H1 (cell line): Measurements from ENCODE around the gene AAK1. TPM values are rescaled to one million over a fixed set of nuclear protein-coding genes. Genes with fewer than 3 reads are reported as not detected.

ENCODE experiments used
- CTCF ChIA-PET: fragments of 300-600 bp; sonication (Branson Sonifier 250); formaldehyde crosslinking; loops from one replicate; lab custom pipeline; 2021; ENCODE audit not compliant: partially characterized antibody; lab: Charles Lee
- POLR2A ChIA-PET: fragments of 300-600 bp; sonication (Branson Sonifier 250); formaldehyde crosslinking; loops from one replicate; lab custom pipeline; 2021; ENCODE audit warnings: inconsistent platforms; ENCODE audit not compliant: partially characterized antibody; lab: Charles Lee
- DNase-seq, 2 experiments: peaks; one replicate each; pipeline versions ENCODE4 v3.0.0 to v3.0.0-alpha.2; 2010 to 2022; ENCODE audit warnings: low spot score in 2 of 2, low read depth in 1 of 2, mixed read lengths in 1 of 2
- FAIRE-seq: peaks from 2 replicates; lab custom pipeline; 2011; peaks lifted over from hg19 to GRCh38; lab: Jason Lieb, UNC
- H2AFZ ChIP-seq: 2 replicates; pipeline ENCODE4 v1.8.1; 2012; ENCODE audit warnings: low read length, inconsistent platforms
- H2AK5ac ChIP-seq: 2 replicates; pipeline ENCODE4 v1.6.1; 2013; ENCODE audit warnings: low read depth, low read length
- H2BK120ac ChIP-seq: replicated peaks from 2 replicates; pipeline ENCODE3; 2013; ENCODE audit warnings: low read depth, low read length, inconsistent platforms
- H2BK12ac ChIP-seq: 2 replicates; pipeline ENCODE4 v1.6.1; 2013; ENCODE audit warnings: low read depth, low read length
- H2BK15ac ChIP-seq: 2 replicates; pipeline ENCODE4 v1.6.1; 2013; ENCODE audit warnings: low read length
- H2BK20ac ChIP-seq: 2 replicates; pipeline ENCODE4 v1.6.1; 2013; ENCODE audit warnings: low read length
- H2BK5ac ChIP-seq: 2 replicates; pipeline ENCODE4 v1.6.1; 2013; ENCODE audit warnings: low read depth, low read length
- H3K14ac ChIP-seq: 2 replicates; pipeline ENCODE4 v1.6.1; 2013; ENCODE audit warnings: inconsistent platforms; ENCODE audit not compliant: insufficient read length
- H3K18ac ChIP-seq: 2 replicates; pipeline ENCODE4 v1.6.1; 2013; ENCODE audit warnings: low read length; ENCODE audit errors: extremely low read depth
- H3K23ac ChIP-seq: 2 replicates; pipeline ENCODE4 v1.6.1; 2013; ENCODE audit warnings: inconsistent platforms; ENCODE audit not compliant: insufficient read length
- H3K23me2 ChIP-seq: 2 replicates; pipeline ENCODE4 v1.6.1; 2013; ENCODE audit warnings: low read depth, low read length
- H3K27ac ChIP-seq: 2 replicates; pipeline ENCODE4 v1.6.1; 2011; ENCODE audit warnings: low read depth, low read length, inconsistent platforms
- H3K27me3 ChIP-seq, 4 experiments: replicated peaks in 1 of 4; 1 replicate in 1 of 4; 2 replicates in 3 of 4; pipeline versions ENCODE4 v1.6.1 to v1.8.1; 2011 to 2013; ENCODE audit warnings: low read length in 3 of 4, mild to moderate bottlenecking in 3 of 4, inconsistent platforms in 2 of 4, mixed read lengths in 2 of 4, moderate library complexity in 1 of 4; ENCODE audit not compliant: control insufficient read depth in 3 of 4, insufficient read depth in 3 of 4; ENCODE audit errors: extremely low read depth in 1 of 4
- H3K36me3 ChIP-seq, 4 experiments: 2 replicates each; pipeline versions ENCODE4 v1.6.1 to v1.8.1; 2011 to 2013; ENCODE audit warnings: mild to moderate bottlenecking in 4 of 4, low read length in 3 of 4, moderate library complexity in 2 of 4, control low read depth in 1 of 4, inconsistent platforms in 1 of 4; ENCODE audit not compliant: insufficient read depth in 4 of 4, control insufficient read depth in 2 of 4
- H3K4ac ChIP-seq: replicated peaks from 2 replicates; pipeline ENCODE3; 2013; ENCODE audit warnings: low read length, low read depth, mixed read lengths, inconsistent platforms; ENCODE audit not compliant: insufficient read length
- H3K4me1 ChIP-seq, 4 experiments: replicated peaks in 1 of 4; 1 replicate in 1 of 4; 2 replicates in 3 of 4; pipeline versions ENCODE4 v1.6.1 to v1.8.1; 2011 to 2013; ENCODE audit warnings: low read length in 3 of 4, inconsistent platforms in 2 of 4, mixed read lengths in 1 of 4; ENCODE audit not compliant: insufficient read depth in 4 of 4, control insufficient read depth in 3 of 4
- H3K4me2 ChIP-seq, 2 experiments: 2 replicates each; pipeline versions ENCODE4 v1.6.1 to v1.8.1; 2011 to 2013; ENCODE audit warnings: low read depth in 2 of 2, low read length in 2 of 2, control low read depth in 1 of 2, inconsistent platforms in 1 of 2, mild to moderate bottlenecking in 1 of 2; ENCODE audit not compliant: insufficient read depth in 1 of 2
- H3K4me3 ChIP-seq, 4 experiments: fragments of 200-600, 300-600 bp in 1 of 4; sonication (generic), shearing (Covaris generic), sonication (Bioruptor Twin) in 1 of 4; 2 replicates each; pipeline versions ENCODE4 v1.5.1 to v1.8.1; 2011 to 2016; ENCODE audit warnings: low read length in 4 of 4, low read depth in 3 of 4, control low read depth in 2 of 4, inconsistent platforms in 2 of 4, mild to moderate bottlenecking in 2 of 4, mixed read lengths in 1 of 4, moderate library complexity in 1 of 4; ENCODE audit not compliant: insufficient read depth in 2 of 4; ENCODE audit errors: extremely low read depth in 1 of 4
- H3K56ac ChIP-seq: replicated peaks from 2 replicates; pipeline ENCODE3; 2013; ENCODE audit warnings: low read depth, mild to moderate bottlenecking, mixed read lengths, low read length, inconsistent platforms; ENCODE audit not compliant: insufficient read length
- H3K79me1 ChIP-seq: 2 replicates; pipeline ENCODE4 v1.6.1; 2013; ENCODE audit warnings: low read depth, low read length, control low read depth
- H3K79me2 ChIP-seq, 2 experiments: 2 replicates each; pipeline versions ENCODE4 v1.6.1 to v1.8.1; 2012 to 2013; ENCODE audit warnings: low read length in 2 of 2, mild to moderate bottlenecking in 2 of 2, inconsistent platforms in 1 of 2; ENCODE audit not compliant: insufficient read depth in 2 of 2, control insufficient read depth in 1 of 2
- H3K9ac ChIP-seq, 4 experiments: replicated peaks in 1 of 4; 1 replicate in 1 of 4; 2 replicates in 3 of 4; pipeline versions ENCODE4 v1.6.1 to v1.8.1; 2011 to 2013; ENCODE audit warnings: low read depth in 3 of 4, low read length in 3 of 4, control low read depth in 2 of 4, mild to moderate bottlenecking in 2 of 4, moderate library complexity in 2 of 4, inconsistent platforms in 1 of 4; ENCODE audit errors: extremely low read depth in 1 of 4
- H3K9me3 ChIP-seq, 2 experiments: 2 replicates each; pipeline versions ENCODE4 v1.6.1 to v1.8.1; 2012 to 2013; ENCODE audit warnings: mild to moderate bottlenecking in 2 of 2, moderate library complexity in 2 of 2, control low read depth in 1 of 2, inconsistent platforms in 1 of 2, low read depth in 1 of 2, low read length in 1 of 2, mixed read lengths in 1 of 2; ENCODE audit not compliant: insufficient read depth in 2 of 2
- H4K20me1 ChIP-seq, 2 experiments: replicated peaks in 1 of 2; 2 replicates each; pipeline versions ENCODE3 to v1.8.1; 2011 to 2013; ENCODE audit warnings: inconsistent platforms in 2 of 2, low read length in 2 of 2, mild to moderate bottlenecking in 1 of 2; ENCODE audit not compliant: insufficient read depth in 2 of 2, control insufficient read depth in 1 of 2
- H4K5ac ChIP-seq: 2 replicates; pipeline ENCODE4 v1.6.1; 2013; ENCODE audit warnings: low read length, low read depth, mixed read lengths, inconsistent platforms; ENCODE audit not compliant: insufficient read length
- H4K8ac ChIP-seq: 2 replicates; pipeline ENCODE4 v1.8.0; 2013; ENCODE audit warnings: mild to moderate bottlenecking, moderate library complexity, low read length, inconsistent platforms; ENCODE audit not compliant: insufficient read depth; ENCODE audit errors: extremely low read depth
- H4K91ac ChIP-seq: replicated peaks from 2 replicates; pipeline ENCODE3; 2013; ENCODE audit warnings: low read length, mixed read lengths, inconsistent platforms; ENCODE audit not compliant: insufficient read length
- ASH2L ChIP-seq: fragments of 200-600, 300-600 bp; sonication (generic); IDR thresholded peaks from one replicate; pipeline ENCODE4 v1.7.1; 2017; ENCODE audit warnings: low read length
- BACH1 ChIP-seq: IDR thresholded peaks from 2 replicates; pipeline ENCODE4 v1.6.1; 2012; ENCODE audit warnings: low read length, improper control_type of control experiment
- CHD2 ChIP-seq: IDR thresholded peaks from 2 replicates; pipeline ENCODE4 v1.6.1; 2012; ENCODE audit warnings: low read length, improper control_type of control experiment
- KDM4A ChIP-seq: IDR thresholded peaks from one replicate; pipeline ENCODE4 v1.7.1; 2012; ENCODE audit warnings: low read depth, mild to moderate bottlenecking, moderate library complexity, low read length, inconsistent platforms; ENCODE audit not compliant: severe bottlenecking
- RBBP5 ChIP-seq: IDR thresholded peaks from 2 replicates; pipeline ENCODE4 v1.7.1; 2012; ENCODE audit warnings: low read depth, mild to moderate bottlenecking, inconsistent platforms, low read length, moderate library complexity, borderline replicate concordance
- SAP30 ChIP-seq: fragments of 300-600 bp; sonication (generic); IDR thresholded peaks from 2 replicates; pipeline ENCODE4 v1.7.1; 2012; ENCODE audit warnings: low read length, moderate library complexity, mild to moderate bottlenecking, inconsistent platforms; ENCODE audit not compliant: insufficient read depth, insufficient replicate concordance
- SIN3A ChIP-seq, 2 experiments: IDR thresholded peaks in 1 of 2; conservative IDR thresholded peaks in 1 of 2; 2 replicates each; pipeline ENCODE4 v1.6.1; 2011 to 2012; ENCODE audit warnings: low read length in 2 of 2, improper control_type of control experiment in 1 of 2, low read depth in 1 of 2, mild to moderate bottlenecking in 1 of 2
- TAF1 ChIP-seq: IDR thresholded peaks from 2 replicates; pipeline ENCODE4 v1.6.1; 2011; ENCODE audit warnings: mild to moderate bottlenecking, low read depth, low read length
- WGBS, 2 experiments: shearing (Covaris generic) in 1 of 2; methylation state at CpG; one replicate each; pipeline versions ENCODE4 v1.1.6 to v1.1.7; 2013 to 2015; ENCODE audit warnings: low lambda C conversion rate in 2 of 2, mixed read lengths in 2 of 2, inconsistent platforms in 1 of 2, low coverage in 1 of 2, missing lambda C conversion rate in 1 of 2; ENCODE audit not compliant: insufficient replicate concordance in 2 of 2, insufficient coverage in 1 of 2, insufficient read length in 1 of 2; ENCODE audit errors: extremely low coverage in 1 of 2, missing lambda C conversion rate in 1 of 2; 5-methylcytosine and 5-hydroxymethylcytosine counted together
- polyA plus RNA-seq, 7 experiments: library from polyadenylated mRNA; depleted of rRNA in 3 of 7; stranded (reverse) in 5 of 7; unstranded in 2 of 7; fragments of >200 nt in 5 of 7; fragments of 200-250 nt in 2 of 7; gene quantifications; 1 replicate in 5 of 7; 2 replicates in 1 of 7; 4 replicates in 1 of 7; pipeline versions ENCODE4 v1.2.1 to v1.2.3, GENCODE V29; 2011 to 2013; ENCODE audit warnings: missing spikeins in 2 of 7, mixed read lengths in 2 of 7
- total RNA-seq: library from RNA; stranded (reverse); fragmentation: NEBNext Ultra II Directional; extraction: Animal tissue kit (Norgen Biotek cat#: 25700); gene quantifications from 2 replicates; pipeline ENCODE4 v1.2.1, GENCODE V29; 2021

Gene AAK1
- total and polyA plus RNA-seq, 2 of the 8 experiments (the other 6 are each of a cell fraction or from before 2014, with no cell fraction given), result 10.0 to 40.5 TPM

GRCh38 chr2:69642709-69643601, 584 bp downstream of the AAK1 start:
- H2BK120ac ChIP-seq, result no peak overlapping the region
- CTCF ChIA-PET, result interaction anchor here (0.7 to 3.3 kb wide), 2 partner anchors 78 to 297 kb away, joined by 3 to 13 read pairs; no protein-coding TSS in a partner anchor
- TF ChIP-seq CHD2, result no peak
- peak; percentile 6; the same call in 1 of the 2 replicates for TF ChIP-seq RBBP5
- peak; percentile 93 for TF ChIP-seq ASH2L
- peak; percentile 26 to 43; a peak in 2 of 4 replicates for TF ChIP-seq SIN3A (conservative IDR thresholded peaks at IDR 0.05 in 1 of 2, IDR thresholded peaks at IDR 0.05 in 1 of 2; ENCODE audit: low read depth in 1 of 2, low read length in 2 of 2)
- TF ChIP-seq BACH1, result no peak
- 0 out of 2 replicates have a peak, but pooled peaks have one; percentile 43 for TF ChIP-seq TAF1
- TF ChIP-seq SAP30, result peak; percentile 67
- TF ChIP-seq KDM4A, result peak; percentile 56
- TF ChIP-seq, all 59 proteins: peak for 6
- Histone ChIP-seq H2AFZ (peak overlapping the region; percentile 55; the same call in 1 of the 2 replicates), H3K23ac (no peak overlapping the region), H3K36me3 (no peaks in the 10 kb centered on the region), H4K8ac (peak overlapping the region; percentile 31), H4K91ac (peak overlapping the region; percentile 6), H3K27ac (no peak overlapping the region), H3K27me3 (no peaks in the 10 kb centered on the region), H3K4me3 (peak overlapping the region; percentile 81 to 100 (median 97)), H2AK5ac (no peak overlapping the region), H3K79me2 (peaks cover 5 to 48% of the 10 kb centered on the region in 2 experiments; a peak in 3 of 4 replicates), H2BK5ac (no peak overlapping the region; the same call in 1 of the 2 replicates), H3K4me1 (peaks cover 4 to 18% (median 10%) of the 10 kb centered on the region in 4 experiments; a peak in 6 of 7 replicates), H3K4me2 (peak overlapping the region; percentile 98 to 99), H3K4ac (no peak overlapping the region), H4K5ac (peak overlapping the region; percentile 34), H3K14ac (no peak overlapping the region), H3K23me2 (peaks cover 8% of the 10 kb centered on the region), H3K79me1 (peaks cover 5% of the 10 kb centered on the region; the same call in 1 of the 2 replicates), H2BK15ac (no peak overlapping the region), H4K20me1 (peaks cover under 1 to 2% of the 10 kb centered on the region in 2 experiments), H3K56ac (peak overlapping the region; percentile 8), H3K9me3 (no peaks in the 10 kb centered on the region), H2BK12ac (no peak overlapping the region), H2BK20ac (no peak overlapping the region), H3K18ac (peak overlapping the region; percentile 68; the same call in 1 of the 2 replicates), H3K9ac (peak overlapping the region; percentile 49 to 79 (median 62))
- WGBS, 2 experiments, result 3% methylated on average over 39 of the region's 58 CpGs; no CpG with 5 or more reads in 1 of the 2 experiments
- POLR2A ChIA-PET, result interaction anchor here (0.7 to 1.7 kb wide), 7 partner anchors 9 to 74 kb away, joined by 3 to 6 read pairs (median 3); no protein-coding TSS in a partner anchor
- DNase-seq, result peak in 1 of 2 experiments; percentile 66
- FAIRE-seq, result no peak
